Measurements from ENCODE around the gene MMP11. TPM values are rescaled to one million over a fixed set of nuclear protein-coding genes. Genes with fewer than 3 reads are reported as not detected.
A peak's percentile ranks its signal among the peaks of the same experiment; 100 is the strongest.
"Not testable (repeated sequence)": the region's sequence is repeated elsewhere in the genome, so short reads cannot be mapped to it uniquely, and the experiment has no call there.

The MMP11 gene, protein sequence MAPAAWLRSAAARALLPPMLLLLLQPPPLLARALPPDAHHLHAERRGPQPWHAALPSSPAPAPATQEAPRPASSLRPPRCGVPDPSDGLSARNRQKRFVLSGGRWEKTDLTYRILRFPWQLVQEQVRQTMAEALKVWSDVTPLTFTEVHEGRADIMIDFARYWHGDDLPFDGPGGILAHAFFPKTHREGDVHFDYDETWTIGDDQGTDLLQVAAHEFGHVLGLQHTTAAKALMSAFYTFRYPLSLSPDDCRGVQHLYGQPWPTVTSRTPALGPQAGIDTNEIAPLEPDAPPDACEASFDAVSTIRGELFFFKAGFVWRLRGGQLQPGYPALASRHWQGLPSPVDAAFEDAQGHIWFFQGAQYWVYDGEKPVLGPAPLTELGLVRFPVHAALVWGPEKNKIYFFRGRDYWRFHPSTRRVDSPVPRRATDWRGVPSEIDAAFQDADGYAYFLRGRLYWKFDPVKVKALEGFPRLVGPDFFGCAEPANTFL
- 16.2 and 36.3 TPM in 2 replicates for total RNA-seq (2014; rRNA removed; shearing (Covaris generic); ENCODE audit: low replicate concordance)

GRCh38 chr22:23772649-23773473 is at the start of gene MMP11:
Gene MMP11, plus strand, starts transcription at chr22:23772849. Its CDS starts 22 bp downstream, at chr22:23772871.
- in situ Hi-C loops (cut with HindIII; ENCODE audit: low pct_unique_long_range_greater_than_20kb, low sequenced_read_pairs): no loop called here
- no peak for DNase-seq (ENCODE audit: low read depth)

- DNase-seq (ENCODE audit: low read depth); in situ Hi-C loops (cut with HindIII; ENCODE audit: low pct_unique_long_range_greater_than_20kb, low sequenced_read_pairs): not testable (repeated sequence)
Measured at GRCh38 chr22:23728108-23728507, 44.5 kb upstream of the MMP11 start.

DNA sequence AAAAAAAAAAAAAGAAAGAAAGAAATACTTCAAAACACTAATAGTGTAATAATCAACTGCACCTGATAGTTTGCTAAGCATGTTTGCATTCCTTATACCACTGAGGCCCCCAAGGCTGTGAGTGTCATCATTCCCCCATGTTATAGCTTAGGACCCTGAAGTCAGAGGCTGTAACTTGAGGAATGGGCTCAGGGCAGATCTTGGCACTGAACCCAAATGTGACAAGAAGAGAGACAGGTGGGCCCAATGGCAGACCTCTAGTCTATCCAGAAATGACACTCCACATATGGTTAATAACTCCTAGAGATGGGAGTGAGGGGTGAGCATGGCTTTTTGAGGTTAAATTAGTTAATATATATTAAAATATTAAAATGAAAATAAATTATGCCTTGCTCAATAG is 35.0 kb upstream of the MMP11 start:
- DNase-seq (ENCODE audit: low read depth): no peak
- in situ Hi-C loops (cut with HindIII; ENCODE audit: low pct_unique_long_range_greater_than_20kb, low sequenced_read_pairs): no loop called here

DNA sequence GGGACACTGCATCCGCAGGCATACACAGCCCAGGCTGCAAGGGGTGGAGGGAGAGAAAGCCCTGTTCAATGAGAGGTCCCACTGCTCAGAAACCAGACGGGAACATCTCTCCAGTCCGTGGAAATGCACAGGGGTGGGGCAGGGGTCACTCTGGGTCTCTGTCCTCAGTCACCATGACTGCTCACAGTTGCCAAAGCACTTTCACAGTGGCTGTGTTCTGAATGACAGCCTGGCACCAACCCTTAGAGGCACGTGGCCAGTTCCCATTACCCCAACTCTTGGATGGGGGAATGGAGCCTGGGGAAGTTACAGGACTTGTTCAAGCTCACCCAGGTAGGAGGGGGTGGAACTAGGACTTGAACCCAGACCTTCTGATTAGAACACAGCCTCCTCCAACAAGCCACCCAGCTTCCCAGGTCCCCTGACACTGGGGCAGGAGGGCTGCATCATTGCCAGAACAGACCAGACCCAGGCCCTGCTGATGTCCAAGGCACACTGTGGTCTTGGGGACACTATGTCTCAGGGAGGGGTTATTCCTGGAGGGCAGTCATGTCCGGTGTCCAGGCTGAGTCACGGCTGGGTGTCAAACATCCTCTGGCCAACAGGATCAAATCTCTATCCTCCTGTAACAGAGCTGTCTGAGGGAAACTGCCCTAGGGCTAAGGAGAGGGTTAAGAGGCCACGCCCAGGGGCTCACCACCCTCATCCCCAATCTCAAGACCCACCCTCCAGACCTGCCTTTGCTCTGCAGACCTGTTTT is 30.0 kb upstream of the MMP11 start:
- no peak for DNase-seq (ENCODE audit: low read depth)
- in situ Hi-C loops (cut with HindIII; ENCODE audit: low pct_unique_long_range_greater_than_20kb, low sequenced_read_pairs): no loop called here

DNA sequence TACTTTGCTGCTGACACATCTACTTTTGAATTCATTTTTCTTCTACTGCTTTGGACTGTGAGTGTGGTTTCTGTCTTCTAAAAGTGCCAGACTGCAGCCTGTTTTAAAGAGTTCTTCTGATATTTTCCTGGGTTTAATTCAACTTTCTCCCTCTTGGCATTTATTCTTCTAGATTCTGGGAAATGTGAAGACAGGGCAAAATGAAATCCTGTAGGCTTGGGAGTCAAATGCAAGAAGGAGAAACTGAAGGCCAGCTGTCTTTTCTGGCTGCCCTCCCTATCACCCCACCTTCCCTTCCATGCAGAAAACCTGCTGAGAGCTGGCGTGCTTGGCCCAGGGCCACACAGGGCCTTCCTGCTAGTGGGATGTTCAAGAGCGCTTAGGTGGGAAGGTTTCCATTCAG is 29.3 kb upstream of the MMP11 start:
- no peak for DNase-seq (ENCODE audit: low read depth)
- in situ Hi-C loops (cut with HindIII; ENCODE audit: low pct_unique_long_range_greater_than_20kb, low sequenced_read_pairs): no loop called here

- no peak for DNase-seq (ENCODE audit: low read depth)
- in situ Hi-C loops (cut with HindIII; ENCODE audit: low pct_unique_long_range_greater_than_20kb, low sequenced_read_pairs): no loop called here
Measured at GRCh38 chr22:23744001-23744400, 28.6 kb upstream of the MMP11 start.

- DNase-seq (ENCODE audit: low read depth): no peak
- in situ Hi-C loops (cut with HindIII; ENCODE audit: low pct_unique_long_range_greater_than_20kb, low sequenced_read_pairs): no loop called here
Measured at GRCh38 chr22:23744485-23744884, 28.2 kb upstream of the MMP11 start.

DNA sequence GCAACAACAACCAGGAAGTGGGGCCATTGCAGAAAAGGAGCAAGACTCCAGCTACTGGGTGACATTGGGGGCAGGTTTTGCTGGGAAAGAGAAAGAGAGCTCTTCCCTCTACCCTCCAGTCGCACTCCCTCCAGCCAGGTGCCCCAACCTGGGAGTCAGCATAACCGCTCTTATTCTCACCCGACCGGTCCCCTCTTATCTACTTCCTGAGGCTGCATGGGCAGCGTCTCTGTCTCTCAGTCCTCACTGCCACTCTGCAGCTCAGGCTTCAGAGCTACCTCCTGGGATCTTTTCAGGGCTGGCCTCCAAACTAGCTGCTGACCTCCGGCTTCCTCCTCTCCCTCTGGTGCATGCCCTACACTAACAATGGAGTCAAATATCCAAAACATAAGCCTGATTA is 26.9 kb upstream of the MMP11 start:
- DNase-seq (ENCODE audit: low read depth): no peak
- in situ Hi-C loops (cut with HindIII; ENCODE audit: low pct_unique_long_range_greater_than_20kb, low sequenced_read_pairs): no loop called here

DNA sequence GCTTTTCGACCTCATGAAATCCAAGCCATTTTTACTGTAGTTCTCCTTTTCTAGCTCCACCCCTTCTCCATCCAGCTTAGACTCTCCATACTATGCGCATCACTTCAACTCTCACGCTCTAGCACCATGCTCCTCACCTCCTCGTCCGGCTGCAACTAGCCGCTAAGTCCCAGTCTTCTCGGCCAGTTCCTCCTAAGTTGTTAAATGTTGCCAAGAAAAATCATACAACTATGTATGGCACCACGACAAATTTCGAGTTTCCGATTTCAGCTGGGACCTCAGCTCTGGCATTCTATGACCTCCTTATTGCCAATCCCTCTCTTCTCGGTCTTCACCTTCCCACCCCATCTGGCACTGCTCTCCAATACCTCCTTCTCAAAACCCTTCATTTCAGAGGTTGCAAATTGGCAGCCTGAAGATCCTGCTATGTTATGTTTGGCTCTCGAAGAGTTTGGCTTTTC is 22.8 kb upstream of the MMP11 start:
- DNase-seq (ENCODE audit: low read depth): no peak
- in situ Hi-C loops (cut with HindIII; ENCODE audit: low pct_unique_long_range_greater_than_20kb, low sequenced_read_pairs): no loop called here

GRCh38 chr22:23750367-23750713 is 22.3 kb upstream of the MMP11 start:
- in situ Hi-C loops (cut with HindIII; ENCODE audit: low pct_unique_long_range_greater_than_20kb, low sequenced_read_pairs): no loop called here
- no peak for DNase-seq (ENCODE audit: low read depth)

DNA sequence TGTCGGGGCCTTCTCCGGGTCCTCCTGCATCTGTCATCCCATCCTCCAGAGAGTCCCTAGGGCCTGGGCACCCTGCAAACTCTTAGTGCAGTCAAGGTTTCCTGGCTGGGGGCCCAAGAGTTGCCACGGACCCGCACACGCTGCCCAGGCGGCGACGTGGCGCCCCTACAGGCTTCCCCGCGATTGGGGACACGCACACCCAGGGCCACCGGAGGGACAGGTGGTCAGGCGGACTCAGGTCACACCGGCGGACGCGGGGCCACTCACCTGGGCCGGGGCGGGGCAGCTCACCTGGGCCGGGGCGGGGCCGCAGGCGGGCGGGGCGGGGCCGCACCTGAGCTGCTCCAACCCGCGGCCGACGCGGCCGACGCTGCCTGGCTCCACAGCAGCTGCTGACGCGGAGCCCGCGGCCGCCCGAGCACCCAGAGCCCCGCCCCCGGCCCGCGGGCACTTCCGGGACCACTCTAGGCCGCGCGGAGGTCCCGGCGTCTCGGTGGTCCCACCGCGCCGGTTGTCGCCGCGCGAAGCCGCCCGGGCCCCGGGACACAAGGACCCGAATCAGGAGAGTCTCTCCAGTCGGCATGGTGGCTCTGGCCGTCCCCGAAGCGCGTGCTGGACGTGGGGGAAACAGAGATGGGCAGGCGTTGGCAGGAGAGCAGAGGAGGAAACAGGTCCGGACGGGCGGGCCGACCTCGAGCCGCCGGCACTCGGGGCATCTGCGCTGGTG is 21.8 kb upstream of the MMP11 start, which contains the start of gene ZNF70:
ZNF70 (minus strand) TSS at position 399 of the 727 bp plus-strand sequence. CDS start 5,972 bp downstream, outside the sequence.
- in situ Hi-C loops (cut with HindIII; ENCODE audit: low pct_unique_long_range_greater_than_20kb, low sequenced_read_pairs): no loop called here
- DNase-seq (ENCODE audit: low read depth): peak; percentile 86

DNA sequence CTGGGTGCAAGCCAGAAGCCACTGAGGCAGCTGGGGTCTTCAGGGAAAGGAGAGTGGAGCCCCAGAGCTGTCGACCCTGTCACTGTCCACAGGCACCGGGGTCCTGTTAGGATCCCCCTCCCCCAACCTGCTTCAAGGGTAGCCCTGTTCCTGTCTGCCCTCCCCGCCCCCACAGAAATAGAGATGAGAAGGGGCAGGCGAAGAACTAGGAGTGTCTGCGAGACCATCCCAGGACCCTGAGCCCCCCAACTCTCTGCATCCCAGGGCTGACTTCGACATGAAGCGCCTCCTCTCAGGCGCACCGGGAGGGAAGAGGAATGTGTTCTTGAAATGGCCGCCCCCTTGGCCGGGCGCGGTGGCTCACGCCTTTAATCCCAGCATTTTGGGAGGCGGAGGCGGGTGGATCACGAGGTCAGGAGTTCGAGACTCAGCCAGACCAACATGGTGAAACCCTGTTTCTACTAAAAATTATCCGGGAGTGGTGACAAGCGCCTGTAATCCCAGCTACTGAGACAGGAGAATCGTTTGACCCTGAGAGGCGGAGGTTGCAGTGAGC is 21.1 kb upstream of the MMP11 start:
- in situ Hi-C loops (cut with HindIII; ENCODE audit: low pct_unique_long_range_greater_than_20kb, low sequenced_read_pairs): no loop called here
- no peak for DNase-seq (ENCODE audit: low read depth)

GRCh38 chr22:23752090-23752691 is 20.5 kb upstream of the MMP11 start:
- DNase-seq (ENCODE audit: low read depth): no peak

GRCh38 chr22:23752750-23753149 is 19.9 kb upstream of the MMP11 start:
- in situ Hi-C loops (cut with HindIII; ENCODE audit: low pct_unique_long_range_greater_than_20kb, low sequenced_read_pairs): no loop called here
- no peak for DNase-seq (ENCODE audit: low read depth)

More at GRCh38 chr22:23752090-23752691, 20.5 kb upstream of the MMP11 start:
- in situ Hi-C loops (cut with HindIII; ENCODE audit: low pct_unique_long_range_greater_than_20kb, low sequenced_read_pairs): no loop called here

GRCh38 chr22:23753385-23753784 is 19.3 kb upstream of the MMP11 start:
- DNase-seq (ENCODE audit: low read depth): no peak
- in situ Hi-C loops (cut with HindIII; ENCODE audit: low pct_unique_long_range_greater_than_20kb, low sequenced_read_pairs): no loop called here

DNA sequence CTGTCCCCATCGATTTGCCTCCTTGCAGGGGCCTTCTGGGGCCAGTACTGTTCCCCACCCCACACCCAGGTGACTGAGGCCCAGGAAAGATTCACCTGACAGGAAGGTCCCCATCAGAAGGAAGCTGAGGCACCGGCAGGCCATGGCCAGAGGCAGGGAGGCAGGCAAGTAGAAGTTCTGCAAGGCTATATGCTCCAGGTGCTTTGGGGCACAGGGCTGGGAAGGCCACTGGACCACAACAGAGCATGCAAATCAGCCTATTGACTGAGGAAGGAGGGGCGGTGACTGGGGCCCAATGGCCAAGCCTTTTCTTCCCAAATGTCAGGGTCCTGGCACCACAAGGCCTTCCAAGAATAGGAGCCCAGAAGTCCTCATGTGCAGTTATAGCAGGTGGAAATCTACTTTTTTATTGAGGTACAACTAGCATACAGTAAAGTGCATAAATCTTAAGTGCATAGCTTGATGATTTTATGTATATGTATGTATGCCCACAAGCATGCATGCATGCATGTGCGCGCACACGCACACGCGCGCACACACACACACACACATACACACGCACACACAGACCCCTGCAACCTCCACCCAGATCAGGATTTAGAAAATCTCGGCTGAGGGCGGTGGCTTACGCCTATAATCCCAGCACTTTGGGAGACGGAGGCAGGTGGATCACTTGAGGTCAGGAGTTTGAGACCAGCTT is 18.3 kb upstream of the MMP11 start, which contains the start of gene VPREB3:
VPREB3 (minus strand) TSS at position 206 of the 700 bp plus-strand sequence; CDS start at position 144, 62 bp downstream.
- in situ Hi-C loops (cut with HindIII; ENCODE audit: low pct_unique_long_range_greater_than_20kb, low sequenced_read_pairs): no loop called here
- no peak for DNase-seq (ENCODE audit: low read depth)
